IMR-90 (cell line): ENCODE data around the gene LYRM4. TPM values are rescaled to one million over a fixed set of nuclear protein-coding genes. Genes with fewer than 3 reads are reported as not detected.

Experiments used
- ATAC-seq: fragments of 200-7000 bp; cut with Tn5 transposase; 2 replicates; pipeline ENCODE4 v1.9.1; 2020; ENCODE audit warnings: low read depth, mild to moderate bottlenecking, moderate library complexity
- BruUV-seq: library from RNA; stranded (reverse); fragments of 400-500 nt; replicated peaks from 2 replicates; lab custom pipeline; 2021; lab: Mats Ljungman, UMichigan
- CTCF ChIA-PET: fragments of 300-600 bp; formaldehyde crosslinking; extraction: SDS; loops from one replicate; lab custom pipeline; 2021; ENCODE audit warnings: antibody characterized with exemption; lab: Yijun Ruan, JAX
- POLR2A ChIA-PET: fragments of 300-600 bp; sonication (Branson Sonifier 250); formaldehyde crosslinking; loops from one replicate; lab custom pipeline; 2022; ENCODE audit warnings: antibody characterized with exemption; ENCODE audit not compliant: unreplicated experiment; lab: Charles Lee
- DNase-seq: peaks from one replicate; pipeline ENCODE4 v3.0.0; 2013
- H2AFZ ChIP-seq: replicated peaks from 2 replicates; pipeline ENCODE3; 2013; ENCODE audit warnings: low read length, mild to moderate bottlenecking; ENCODE audit not compliant: poor library complexity
- H2AK5ac ChIP-seq: 2 replicates; pipeline ENCODE4 v1.6.1; 2013; ENCODE audit warnings: low read depth, low read length, inconsistent platforms
- H2AK9ac ChIP-seq: replicated peaks from 2 replicates; pipeline ENCODE3; 2013; ENCODE audit warnings: mild to moderate bottlenecking, low read depth, low read length, moderate library complexity; ENCODE audit not compliant: poor library complexity
- H2BK120ac ChIP-seq: 2 replicates; pipeline ENCODE4 v1.6.1; 2013; ENCODE audit warnings: low read depth, low read length, inconsistent platforms
- H2BK15ac ChIP-seq: 3 replicates; pipeline ENCODE4 v1.6.1; 2013; ENCODE audit warnings: low read depth, low read length, inconsistent platforms
- H2BK20ac ChIP-seq: 2 replicates; pipeline ENCODE4 v1.6.1; 2013; ENCODE audit warnings: low read depth, mild to moderate bottlenecking, inconsistent platforms, low read length, moderate library complexity
- H2BK5ac ChIP-seq: 2 replicates; pipeline ENCODE4 v1.6.1; 2013; ENCODE audit warnings: mild to moderate bottlenecking, low read depth, low read length, inconsistent platforms; ENCODE audit not compliant: poor library complexity, severe bottlenecking
- H3K14ac ChIP-seq: replicated peaks from 2 replicates; pipeline ENCODE4 v1.6.1; 2013; ENCODE audit warnings: low read depth, low read length, inconsistent platforms
- H3K18ac ChIP-seq: 2 replicates; pipeline ENCODE4 v1.6.1; 2013; ENCODE audit warnings: low read depth, low read length, control low read depth
- H3K23ac ChIP-seq: 2 replicates; pipeline ENCODE4 v1.6.1; 2013; ENCODE audit warnings: low read depth, low read length, inconsistent platforms
- H3K27ac ChIP-seq: 2 replicates; pipeline ENCODE4 v1.5.1; 2013; ENCODE audit warnings: mild to moderate bottlenecking, control low read depth, low read length; ENCODE audit not compliant: insufficient read depth
- H3K27me3 ChIP-seq: 2 replicates; pipeline ENCODE4 v1.6.1; 2013; ENCODE audit warnings: low read length; ENCODE audit not compliant: control insufficient read depth, insufficient read depth
- H3K36me3 ChIP-seq: 2 replicates; pipeline ENCODE4 v1.6.1; 2013; ENCODE audit warnings: low read length, mixed read lengths; ENCODE audit not compliant: control insufficient read depth, insufficient read depth
- H3K4ac ChIP-seq: 2 replicates; pipeline ENCODE4 v1.6.1; 2013; ENCODE audit warnings: low read depth, low read length, inconsistent platforms
- H3K4me1 ChIP-seq: 2 replicates; pipeline ENCODE4 v1.6.1; 2013; ENCODE audit warnings: low read length, mixed read lengths; ENCODE audit not compliant: control insufficient read depth, insufficient read depth
- H3K4me2 ChIP-seq: 2 replicates; pipeline ENCODE4 v1.6.1; 2013; ENCODE audit warnings: low read depth, mild to moderate bottlenecking, control low read depth, low read length, moderate library complexity
- H3K4me3 ChIP-seq: 2 replicates; pipeline ENCODE4 v1.5.1; 2013; ENCODE audit warnings: low read depth, mild to moderate bottlenecking, control low read depth, low read length, moderate library complexity; ENCODE audit not compliant: insufficient read depth
- H3K56ac ChIP-seq: 2 replicates; pipeline ENCODE4 v1.6.1; 2013; ENCODE audit warnings: low read length, inconsistent platforms; ENCODE audit not compliant: insufficient read depth; ENCODE audit errors: extremely low read depth
- H3K79me1 ChIP-seq, 2 experiments: 2 replicates each; pipeline ENCODE4 v1.6.1; 2013; ENCODE audit warnings: low read length in 2 of 2, inconsistent platforms in 1 of 2, low read depth in 1 of 2
- H3K9ac ChIP-seq: 2 replicates; pipeline ENCODE4 v1.6.1; 2013; ENCODE audit warnings: low read depth, low read length, control low read depth
- H3K9me1 ChIP-seq: 2 replicates; pipeline ENCODE4 v1.6.1; 2013; ENCODE audit warnings: low read length, inconsistent platforms; ENCODE audit not compliant: insufficient read depth
- H3K9me3 ChIP-seq: 2 replicates; pipeline ENCODE4 v1.6.1; 2013; ENCODE audit warnings: low read length; ENCODE audit not compliant: control insufficient read depth, insufficient read depth
- H4K20me1 ChIP-seq: 2 replicates; pipeline ENCODE4 v1.6.1; 2013; ENCODE audit warnings: low read length, inconsistent platforms; ENCODE audit not compliant: insufficient read depth
- H4K5ac ChIP-seq: 2 replicates; pipeline ENCODE4 v1.6.1; 2013; ENCODE audit warnings: mild to moderate bottlenecking, low read depth, low read length, control low read depth
- H4K8ac ChIP-seq, 2 experiments: 2 replicates each; pipeline ENCODE4 v1.6.1; 2013; ENCODE audit warnings: low read depth in 2 of 2, low read length in 2 of 2, control low read depth in 1 of 2, inconsistent platforms in 1 of 2
- H4K91ac ChIP-seq: 2 replicates; pipeline ENCODE4 v1.6.1; 2013; ENCODE audit warnings: low read depth, low read length, inconsistent platforms; ENCODE audit not compliant: insufficient read depth
- CEBPB ChIP-seq: IDR thresholded peaks from 2 replicates; pipeline ENCODE4 v1.6.1; 2012; ENCODE audit warnings: low read depth, low read length, improper control_type of control experiment
- CHD1 ChIP-seq: IDR thresholded peaks from 2 replicates; pipeline ENCODE4 v1.6.1; 2012; ENCODE audit warnings: low read depth, low read length, improper control_type of control experiment
- CTCF ChIP-seq: conservative IDR thresholded peaks from 2 replicates; pipeline ENCODE4 v1.5.1; 2012; ENCODE audit warnings: mild to moderate bottlenecking, low read depth, low read length, improper control_type of control experiment
- FOS ChIP-seq: fragments of 150-350 bp; IDR thresholded peaks from 2 replicates; pipeline ENCODE4 v1.6.1; 2016; ENCODE audit warnings: low read depth, low read length
- MAFK ChIP-seq: IDR thresholded peaks from 2 replicates; pipeline ENCODE4 v1.6.1; 2012; ENCODE audit warnings: low read depth, low read length, improper control_type of control experiment
- MAZ ChIP-seq: IDR thresholded peaks from 2 replicates; pipeline ENCODE4 v1.6.1; 2012; ENCODE audit warnings: low read depth, mild to moderate bottlenecking, low read length, improper control_type of control experiment, moderate library complexity, borderline replicate concordance
- MXI1 ChIP-seq: IDR thresholded peaks from 2 replicates; pipeline ENCODE4 v1.6.1; 2012; ENCODE audit warnings: low read depth, mild to moderate bottlenecking, low read length, moderate library complexity, borderline replicate concordance
- POLR2A ChIP-seq: IDR thresholded peaks from 2 replicates; pipeline ENCODE4 v1.6.1; 2012; ENCODE audit warnings: mild to moderate bottlenecking, low read depth, low read length
- RCOR1 ChIP-seq: IDR thresholded peaks from 2 replicates; pipeline ENCODE4 v1.6.1; 2012; ENCODE audit warnings: mild to moderate bottlenecking, low read length, improper control_type of control experiment; ENCODE audit not compliant: insufficient replicate concordance
- RFX5 ChIP-seq: IDR thresholded peaks from 2 replicates; pipeline ENCODE4 v1.8.0; 2012; ENCODE audit warnings: low read depth, mild to moderate bottlenecking, low read length, moderate library complexity
- SMC3 ChIP-seq: fragments of 150-350 bp; IDR thresholded peaks from 2 replicates; pipeline ENCODE4 v1.6.1; 2016; ENCODE audit warnings: low read depth, mild to moderate bottlenecking, antibody characterized with exemption, low read length, moderate library complexity
- WGBS, 2 experiments: methylation state at CpG; one replicate each; pipeline versions ENCODE4 v1.1.5 to v1.1.7; 2013; ENCODE audit warnings: missing lambda C conversion rate in 2 of 2; ENCODE audit not compliant: insufficient read length in 1 of 2; ENCODE audit errors: extremely low coverage in 2 of 2; 5-methylcytosine and 5-hydroxymethylcytosine counted together
- dilution Hi-C: fragments of 300-500 bp; cut with HindIII; formaldehyde crosslinking; loops from one replicate; pipeline ENCODE4 v1.14.3; 2018; ENCODE audit warnings: low sequenced_read_pairs; ENCODE audit not compliant: unreplicated experiment
- in situ Hi-C: fragments of 300-500 bp; cut with MboI; formaldehyde crosslinking; loops from 3 replicates; pipeline ENCODE4 v1.14.3; 2019; ENCODE audit warnings: low sequenced_read_pairs, inconsistent platforms, mixed read lengths
- intact Hi-C: fragments of 100-400 bp; cut with micrococcal nuclease; formaldehyde crosslinking; loops from 2 replicates; pipeline ENCODE4 v1.10.0; 2022
- polyA plus RNA-seq, 3 experiments: library from polyadenylated mRNA; depleted of rRNA; stranded (reverse); fragments of >200 nt; gene quantifications; 2 replicates each; pipeline ENCODE4 v1.2.3, GENCODE V29; 2012; ENCODE audit warnings: low replicate concordance in 1 of 3
- total RNA-seq: library from RNA; depleted of rRNA; stranded (reverse); fragments of >200 nt; gene quantifications from 2 replicates; pipeline ENCODE4 v1.2.3, GENCODE V29; 2012
- TF ChIP-seq, protein P1 (sequence below): fragments of 150-350 bp; IDR thresholded peaks from 2 replicates; pipeline ENCODE4 v1.6.1; 2017; ENCODE audit warnings: mild to moderate bottlenecking, antibody characterized with exemption, low read length, low read depth
- TF ChIP-seq, protein P2 (sequence below): fragments of 150-350 bp; IDR thresholded peaks from 2 replicates; pipeline ENCODE4 v1.6.1; 2016; ENCODE audit warnings: low read depth, mild to moderate bottlenecking, low read length, moderate library complexity, borderline replicate concordance

LYRM4 gene
- total and polyA plus RNA-seq, 2 of the 4 experiments (the other 2 are of a cell fraction) = 11.5 to 26.6 TPM

GRCh38 chr6:5202941-5203340 is 57.8 kb downstream of the LYRM4 start:
- intact Hi-C loops = no loop called here
- H3K4me2 ChIP-seq = no peak overlapping the region
- H4K8ac ChIP-seq = no peak overlapping the region
- H4K5ac ChIP-seq = no peak overlapping the region
- H3K4me3 ChIP-seq = no peak overlapping the region
- H2BK15ac ChIP-seq = no peak overlapping the region
- H3K36me3 ChIP-seq = no peaks in the 10 kb centered on the region
- H2AK5ac ChIP-seq = no peak overlapping the region
- H3K27ac ChIP-seq = no peak overlapping the region
- BruUV-seq = no TSS peak
- in situ Hi-C loops = loop anchor here (25.0 kb wide), 1 partner anchor 1334 kb away; no protein-coding TSS in a partner anchor
- H3K79me1 ChIP-seq = peaks cover 0 to 8% of the 10 kb centered on the region in 2 experiments; a peak in 1 of 4 replicates
- H3K9me1 ChIP-seq = peaks cover 13% of the 10 kb centered on the region
- no peak overlapping the region for H3K14ac ChIP-seq
- H2AFZ ChIP-seq = no peak overlapping the region
- TF ChIP-seq MAFK (no peak), RFX5 (no peak), SMC3 (no peak), CHD1 (no peak), MXI1 (no peak), RCOR1 (no peak), CTCF (no peak), CEBPB (no peak), FOS (no peak), MAZ (no peak), POLR2A (no peak)
- TF ChIP-seq, protein P1, sequence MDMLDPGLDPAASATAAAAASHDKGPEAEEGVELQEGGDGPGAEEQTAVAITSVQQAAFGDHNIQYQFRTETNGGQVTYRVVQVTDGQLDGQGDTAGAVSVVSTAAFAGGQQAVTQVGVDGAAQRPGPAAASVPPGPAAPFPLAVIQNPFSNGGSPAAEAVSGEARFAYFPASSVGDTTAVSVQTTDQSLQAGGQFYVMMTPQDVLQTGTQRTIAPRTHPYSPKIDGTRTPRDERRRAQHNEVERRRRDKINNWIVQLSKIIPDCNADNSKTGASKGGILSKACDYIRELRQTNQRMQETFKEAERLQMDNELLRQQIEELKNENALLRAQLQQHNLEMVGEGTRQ = no peak
- TF ChIP-seq, protein P2, sequence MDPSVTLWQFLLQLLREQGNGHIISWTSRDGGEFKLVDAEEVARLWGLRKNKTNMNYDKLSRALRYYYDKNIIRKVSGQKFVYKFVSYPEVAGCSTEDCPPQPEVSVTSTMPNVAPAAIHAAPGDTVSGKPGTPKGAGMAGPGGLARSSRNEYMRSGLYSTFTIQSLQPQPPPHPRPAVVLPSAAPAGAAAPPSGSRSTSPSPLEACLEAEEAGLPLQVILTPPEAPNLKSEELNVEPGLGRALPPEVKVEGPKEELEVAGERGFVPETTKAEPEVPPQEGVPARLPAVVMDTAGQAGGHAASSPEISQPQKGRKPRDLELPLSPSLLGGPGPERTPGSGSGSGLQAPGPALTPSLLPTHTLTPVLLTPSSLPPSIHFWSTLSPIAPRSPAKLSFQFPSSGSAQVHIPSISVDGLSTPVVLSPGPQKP = no peak
- H3K9me3 ChIP-seq = no peaks in the 10 kb centered on the region
- H4K20me1 ChIP-seq = no peaks in the 10 kb centered on the region; the same call in 1 of the 2 replicates
- POLR2A ChIA-PET = no interaction called here
- no peak overlapping the region for H2AK9ac ChIP-seq
- H3K23ac ChIP-seq = no peak overlapping the region
- whole genome bisulfite sequencing, 2 experiments = 100% methylated on average over 1 of the region's 7 CpGs; no CpG with 5 or more reads in 1 of the 2 experiments
- H2BK20ac ChIP-seq = no peak overlapping the region
- dilution Hi-C loops = no loop called here
- H3K4ac ChIP-seq = no peak overlapping the region
- no peak for ATAC-seq
- H3K56ac ChIP-seq = no peak overlapping the region
- peaks cover 8% of the 10 kb centered on the region for H3K4me1 ChIP-seq
- H3K9ac ChIP-seq = no peak overlapping the region
- H2BK5ac ChIP-seq = no peak overlapping the region
- H2BK120ac ChIP-seq = no peak overlapping the region
- no peak overlapping the region for H4K91ac ChIP-seq
- CTCF ChIA-PET = interaction anchor here (0.7 kb wide), 1 partner anchor 15 kb away, joined by 3 read pairs; no protein-coding TSS in a partner anchor
- H3K27me3 ChIP-seq = no peaks in the 10 kb centered on the region
- H3K18ac ChIP-seq = no peak overlapping the region
- DNase-seq = no peak
